Measurements from ENCODE around the gene CHML.
A peak's percentile ranks its signal among the peaks of the same experiment; 100 is the strongest.

DNA sequence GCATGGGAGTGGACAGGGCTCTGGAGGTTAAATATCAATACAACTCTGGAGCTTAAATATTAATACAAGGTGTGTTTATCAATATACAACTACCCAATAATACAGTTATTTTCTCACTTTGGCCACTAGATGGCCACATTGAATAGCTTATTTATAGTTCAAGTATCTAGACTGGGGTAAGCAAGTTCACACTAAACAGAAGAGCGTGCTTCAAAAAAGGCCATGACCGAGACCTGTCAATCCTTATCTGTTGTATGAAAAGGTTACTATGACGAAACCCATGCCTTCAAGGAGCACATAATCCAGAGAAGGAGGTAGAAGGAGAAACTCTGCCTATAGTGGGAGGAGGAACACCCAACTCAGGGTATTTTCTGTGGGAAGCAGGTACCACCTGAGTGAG lies 29.1 kb downstream of the CHML start:
- no peak for TF ChIP-seq POLR2AphosphoS5 (IDR thresholded peaks at IDR 0.05)
- TF ChIP-seq, protein P1, sequence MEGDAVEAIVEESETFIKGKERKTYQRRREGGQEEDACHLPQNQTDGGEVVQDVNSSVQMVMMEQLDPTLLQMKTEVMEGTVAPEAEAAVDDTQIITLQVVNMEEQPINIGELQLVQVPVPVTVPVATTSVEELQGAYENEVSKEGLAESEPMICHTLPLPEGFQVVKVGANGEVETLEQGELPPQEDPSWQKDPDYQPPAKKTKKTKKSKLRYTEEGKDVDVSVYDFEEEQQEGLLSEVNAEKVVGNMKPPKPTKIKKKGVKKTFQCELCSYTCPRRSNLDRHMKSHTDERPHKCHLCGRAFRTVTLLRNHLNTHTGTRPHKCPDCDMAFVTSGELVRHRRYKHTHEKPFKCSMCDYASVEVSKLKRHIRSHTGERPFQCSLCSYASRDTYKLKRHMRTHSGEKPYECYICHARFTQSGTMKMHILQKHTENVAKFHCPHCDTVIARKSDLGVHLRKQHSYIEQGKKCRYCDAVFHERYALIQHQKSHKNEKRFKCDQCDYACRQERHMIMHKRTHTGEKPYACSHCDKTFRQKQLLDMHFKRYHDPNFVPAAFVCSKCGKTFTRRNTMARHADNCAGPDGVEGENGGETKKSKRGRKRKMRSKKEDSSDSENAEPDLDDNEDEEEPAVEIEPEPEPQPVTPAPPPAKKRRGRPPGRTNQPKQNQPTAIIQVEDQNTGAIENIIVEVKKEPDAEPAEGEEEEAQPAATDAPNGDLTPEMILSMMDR (IDR thresholded peaks at IDR 0.05): peak; percentile 64 to 71 (median 69)
- TF ChIP-seq POLR2A (IDR thresholded peaks at IDR 0.05): no peak
